ENCODE results near the gene KCNH4.
"Not testable (repeated sequence)": the region's sequence is repeated elsewhere in the genome, so short reads cannot be mapped to it uniquely, and the experiment has no call there.

KCNH4 gene

DNA sequence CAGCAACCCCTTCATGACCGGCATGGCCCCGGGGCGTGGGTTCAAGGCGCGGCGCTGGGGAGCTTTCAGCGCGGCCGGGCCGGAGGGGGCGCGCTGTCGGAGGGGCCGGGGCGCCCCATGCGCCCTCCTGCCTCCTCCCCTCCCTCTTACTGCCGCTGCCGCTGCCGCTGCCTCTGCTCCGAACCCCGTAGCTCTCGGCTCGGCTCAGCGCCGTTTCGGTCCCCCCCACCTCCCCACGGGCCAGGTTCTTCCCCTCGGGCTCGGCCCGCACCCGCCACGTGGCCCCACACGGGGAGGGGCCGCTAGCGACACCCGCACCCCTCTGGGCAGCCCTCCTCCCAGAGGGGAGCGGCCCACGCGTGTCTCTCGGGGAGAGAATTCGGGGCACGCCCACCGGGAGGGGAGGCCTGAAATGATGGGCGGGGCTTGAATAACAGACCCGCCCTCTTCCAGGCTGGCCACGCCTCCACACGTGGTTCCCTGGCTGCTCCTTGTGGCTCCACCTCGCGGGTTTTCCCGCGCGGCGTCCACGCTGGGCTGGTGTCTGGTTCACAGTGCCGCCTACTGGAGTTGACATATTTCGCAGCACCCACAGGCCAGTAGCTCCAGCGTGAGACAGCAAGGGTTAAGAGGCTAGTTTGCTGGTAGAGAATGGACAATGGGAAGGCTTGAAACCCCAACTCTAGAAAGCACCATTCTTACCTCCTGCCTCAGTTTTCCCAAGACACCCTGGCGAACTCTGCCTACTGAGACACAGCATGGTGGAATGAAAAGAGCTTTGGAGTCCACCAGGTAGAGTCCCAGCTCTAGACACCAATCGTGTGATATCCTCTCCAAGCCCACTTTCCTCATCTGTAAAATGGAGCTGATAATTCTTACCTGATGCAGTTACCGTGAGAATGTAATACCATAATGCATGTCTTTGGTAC is at the start of gene KCNH4:
KCNH4 (minus strand) TSS at position 221 of the 929 bp plus-strand sequence; CDS start at position 24, 197 bp downstream.
- DNase-seq: peak; percentile 93

DNA sequence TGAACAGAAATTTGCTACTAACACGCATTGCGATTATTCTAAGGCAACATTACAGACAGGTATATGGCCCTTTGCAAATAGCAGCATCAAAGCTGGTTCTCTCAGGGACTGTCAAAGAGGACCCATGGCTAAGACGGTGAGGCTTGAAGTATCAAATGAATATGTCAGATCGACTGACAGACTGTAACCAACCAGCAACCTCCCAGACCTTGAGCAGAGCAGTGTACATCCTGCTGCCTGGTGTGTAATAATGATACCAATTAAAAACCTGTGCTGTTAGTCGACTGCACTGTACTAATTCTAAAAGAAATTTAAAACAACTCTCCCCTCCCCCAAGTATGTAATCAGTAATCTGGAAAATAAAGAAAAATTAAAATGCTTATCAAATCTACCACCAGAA is 49.3 kb upstream of the KCNH4 start:
- no peak for DNase-seq

DNA sequence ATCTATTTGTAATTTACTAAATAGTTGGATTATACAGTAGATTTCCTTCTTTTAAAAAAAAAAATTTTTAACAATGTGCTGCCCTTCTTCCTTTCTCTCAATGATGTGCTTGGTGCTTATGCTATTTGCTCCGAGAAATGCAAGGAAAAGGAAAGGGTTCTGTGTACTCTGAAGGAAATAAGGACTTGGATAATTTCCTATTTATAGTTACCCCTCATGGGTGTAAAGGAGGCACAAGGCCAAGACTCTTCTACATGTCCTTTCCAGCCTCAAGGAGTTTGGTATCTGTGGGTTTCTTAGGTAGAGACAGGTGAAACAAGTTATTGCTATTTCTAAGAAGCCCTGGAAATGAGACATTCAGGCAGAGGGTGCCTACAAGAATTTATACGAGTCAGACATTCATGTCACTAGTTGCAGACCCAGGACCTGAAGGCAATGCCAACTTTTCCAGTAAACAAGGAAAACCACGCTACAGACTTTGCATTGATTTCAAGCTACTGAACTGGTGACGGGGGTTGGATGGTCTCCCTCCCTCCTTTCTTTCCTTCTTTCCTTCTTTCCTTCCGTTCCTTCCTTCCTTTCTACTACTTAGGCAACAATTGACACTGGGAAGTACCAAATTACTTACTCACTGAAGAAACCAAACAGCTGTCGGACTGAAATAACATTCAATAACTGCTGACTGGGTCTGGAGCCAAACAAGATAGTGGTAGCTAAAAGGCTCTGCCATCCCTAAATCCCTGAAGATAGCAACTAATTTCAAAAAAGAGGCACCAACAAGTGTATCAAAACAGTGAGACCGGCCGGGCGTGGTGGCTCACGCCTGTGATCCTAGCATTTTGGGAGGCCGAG is 47.1 kb upstream of the KCNH4 start:
- DNase-seq: no peak

DNA sequence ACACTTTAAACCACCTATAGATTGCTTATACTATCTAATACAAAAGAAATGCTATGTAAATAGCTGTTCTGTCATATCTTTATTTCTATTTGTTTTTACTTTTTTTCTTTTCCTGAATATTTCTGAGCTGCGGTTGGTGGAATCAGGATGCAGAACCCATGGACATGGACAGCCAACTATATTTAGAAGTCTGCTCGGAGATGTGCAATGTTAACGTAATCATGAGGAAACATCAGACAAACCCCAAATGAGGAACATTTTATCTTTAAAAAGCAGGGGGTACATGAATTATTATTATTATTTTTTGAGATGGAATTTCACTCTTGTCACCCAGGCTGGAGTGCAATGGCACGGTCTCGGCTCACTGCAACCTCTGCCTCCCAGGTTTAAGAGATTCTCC is 44.7 kb upstream of the KCNH4 start:
- DNase-seq: peak; percentile 57

DNA sequence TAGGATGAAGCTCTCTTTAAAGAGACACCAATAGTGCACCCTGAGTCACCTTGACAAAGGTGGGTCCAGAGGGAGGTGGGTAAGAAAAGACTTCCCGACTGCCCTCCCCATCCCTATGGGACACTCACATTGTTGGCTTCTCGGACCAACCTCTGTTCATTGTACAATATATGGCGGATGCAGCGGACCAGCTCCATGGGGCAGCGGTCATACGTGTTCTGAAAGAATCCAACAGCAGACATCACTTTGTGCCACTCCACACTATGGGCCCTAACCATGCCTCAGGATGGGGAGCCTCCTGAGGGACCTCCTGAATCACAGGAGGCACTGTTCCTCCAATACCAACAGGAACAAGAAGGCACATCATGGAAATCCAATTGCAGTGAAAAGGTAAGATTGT is 43.7 kb upstream of the KCNH4 start:
- DNase-seq: no peak

DNA sequence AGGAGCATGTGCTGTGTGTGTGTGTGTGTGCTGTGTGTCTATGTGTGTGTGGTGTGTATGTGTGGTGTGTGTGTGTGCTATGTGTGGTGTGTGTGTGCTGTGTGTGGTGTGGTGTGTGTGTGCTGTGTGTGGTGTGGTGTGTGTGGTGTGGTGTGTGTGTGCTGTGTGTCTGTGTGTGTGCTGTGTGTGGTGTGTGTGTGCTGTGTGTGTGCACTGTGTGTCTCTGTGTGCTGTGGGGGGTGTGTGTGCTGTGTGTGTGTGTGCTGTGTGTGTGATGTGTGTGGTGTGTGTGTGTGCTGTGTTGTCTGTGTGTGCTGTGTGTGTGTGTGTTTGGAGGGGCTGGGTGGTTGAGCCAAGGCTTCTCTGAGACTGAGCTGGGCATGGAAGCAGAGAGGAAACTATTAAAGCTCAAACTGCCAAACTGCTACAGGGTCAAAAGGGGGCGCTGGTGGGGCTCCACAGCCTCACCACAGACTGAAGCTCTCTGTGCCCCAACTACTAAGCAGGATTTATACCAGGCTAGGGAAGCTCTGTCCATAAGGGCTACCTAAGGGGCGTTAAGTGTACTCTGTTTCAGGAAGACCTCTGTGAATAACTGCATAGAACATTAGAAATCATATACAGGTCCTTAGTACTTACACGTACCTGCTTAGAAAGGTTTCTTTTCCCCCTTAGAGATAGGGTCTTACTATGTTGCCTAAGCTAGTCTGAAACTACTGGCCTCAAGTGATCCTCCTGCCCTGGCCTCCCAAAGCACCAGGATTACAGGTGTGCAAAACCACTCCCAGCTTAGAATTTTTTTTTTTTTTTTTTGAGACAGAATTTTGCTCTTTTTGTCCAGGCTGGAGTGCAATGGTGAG is 41.2 kb upstream of the KCNH4 start:
- DNase-seq: peak; percentile 90

DNA sequence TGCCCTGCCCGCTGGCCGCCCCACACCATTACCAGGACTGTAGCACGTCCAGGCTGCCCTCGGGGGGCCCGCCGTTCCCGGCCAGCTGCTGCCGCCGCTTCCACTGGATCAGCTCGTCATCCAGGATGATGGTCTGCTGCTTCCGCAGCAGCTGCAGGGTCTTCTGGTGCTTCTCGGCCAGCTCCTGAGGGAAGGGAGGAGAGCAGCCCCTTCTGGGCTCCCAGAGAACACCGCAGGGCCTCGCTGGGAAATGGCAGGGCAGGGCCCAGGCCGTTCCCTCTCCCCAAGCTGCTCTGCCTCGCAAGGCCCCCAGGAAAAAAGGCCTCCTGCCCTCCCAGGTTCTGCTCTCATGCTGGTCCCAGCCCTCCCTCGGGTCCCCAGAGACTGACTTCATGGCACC is 38.3 kb upstream of the KCNH4 start:
- DNase-seq: not testable (repeated sequence)

DNA sequence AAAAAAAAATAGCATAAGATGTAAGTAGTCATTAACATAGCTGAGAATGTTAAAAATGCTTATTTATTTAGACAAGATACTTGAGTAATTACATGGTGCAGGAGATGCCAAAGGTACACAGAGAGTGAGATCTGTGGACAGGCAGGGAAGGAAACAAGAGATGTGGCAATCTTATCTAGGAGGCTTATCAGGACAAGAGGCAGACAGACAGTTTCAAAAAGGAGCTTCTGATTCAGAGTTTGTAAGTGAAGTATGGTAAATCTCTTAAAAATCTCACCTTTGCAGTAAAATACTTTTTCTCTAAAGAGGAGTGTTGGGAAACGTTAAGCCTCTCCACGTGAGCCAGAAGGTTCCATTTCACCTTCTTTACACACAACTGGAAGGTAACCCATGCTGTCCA is 33.2 kb upstream of the KCNH4 start:
- peak; percentile 40 for DNase-seq

DNA sequence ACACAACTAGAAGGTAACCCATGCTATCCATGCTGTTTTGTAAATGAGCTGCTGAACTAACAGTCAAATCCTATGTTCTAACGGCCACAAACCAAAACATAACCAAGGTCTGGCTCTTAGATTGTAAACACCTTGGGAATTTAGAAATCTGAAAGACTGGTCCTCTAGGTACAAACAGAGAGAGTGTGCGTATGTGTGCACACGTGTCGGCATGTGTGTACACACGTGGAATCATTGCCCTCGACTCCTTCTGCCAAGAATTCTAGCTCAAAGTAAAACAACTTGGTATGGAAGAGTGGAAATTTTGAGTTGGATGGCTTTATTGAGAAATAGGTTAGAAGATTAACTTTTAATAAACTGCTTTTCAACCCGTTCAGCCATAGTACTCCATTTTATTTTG is 31.4 kb upstream of the KCNH4 start:
- DNase-seq: no peak

DNA sequence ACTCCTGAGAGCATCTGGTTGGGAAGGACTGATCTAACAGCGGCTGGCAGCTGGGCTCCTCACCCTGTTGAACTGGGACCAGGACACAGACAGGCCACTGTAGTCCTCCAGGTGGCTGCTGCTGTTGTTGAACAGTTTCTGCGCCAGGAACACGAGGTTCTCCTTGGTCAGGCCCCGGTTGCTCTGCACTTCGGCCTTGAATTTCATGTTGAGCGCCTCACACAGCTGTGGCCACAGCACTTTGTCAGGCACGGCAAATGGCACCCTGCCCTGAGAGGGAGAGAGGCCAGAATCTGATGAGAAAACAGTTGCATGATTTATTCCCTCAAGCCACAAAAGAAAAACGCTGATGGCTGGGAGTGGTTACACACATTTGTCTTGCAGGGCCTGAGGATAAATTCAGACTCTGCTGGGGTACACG is 31.0 kb upstream of the KCNH4 start:
- not testable (repeated sequence) for DNase-seq

DNA sequence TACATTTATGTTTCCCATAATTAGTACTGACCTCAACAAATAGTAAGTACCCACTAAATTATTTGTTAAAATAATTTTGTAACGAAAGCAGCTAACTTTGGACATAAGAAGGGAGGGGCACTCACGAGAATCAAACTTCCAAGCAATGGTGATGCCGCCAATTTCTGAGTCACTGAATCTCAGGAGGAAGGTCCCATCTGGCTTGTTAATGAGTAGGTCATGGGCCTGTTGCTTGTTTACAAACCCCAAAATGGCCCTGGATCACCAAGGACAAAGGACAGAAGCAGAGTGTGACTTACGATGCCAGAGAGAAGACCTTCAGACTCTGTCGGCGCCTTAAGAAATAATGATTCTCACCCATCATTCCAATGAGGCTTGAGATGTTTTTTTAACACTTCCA is 29.1 kb upstream of the KCNH4 start:
- no peak for DNase-seq

DNA sequence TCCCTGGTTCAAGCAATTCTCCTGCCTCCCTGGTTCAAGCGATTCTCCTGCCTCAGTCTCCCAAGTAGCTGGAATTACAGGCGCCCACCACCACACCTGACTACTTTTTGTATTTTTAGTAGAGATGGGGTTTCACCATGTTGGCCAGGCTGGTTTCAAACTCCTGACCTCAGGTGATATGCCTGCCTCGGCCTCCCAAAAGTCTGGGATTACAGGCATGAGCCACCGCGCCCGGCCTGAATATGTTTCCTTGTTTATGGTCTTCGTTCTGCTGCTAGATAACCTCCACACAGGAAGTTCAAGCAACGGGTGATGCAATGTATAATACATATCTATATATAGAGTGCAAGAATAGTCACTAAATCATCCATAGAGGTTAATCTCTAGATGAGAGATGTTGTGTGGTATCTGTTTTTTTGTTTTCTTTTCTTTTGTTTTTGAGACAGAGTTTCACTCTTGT is 25.2 kb upstream of the KCNH4 start:
- not testable (repeated sequence) for DNase-seq

DNA sequence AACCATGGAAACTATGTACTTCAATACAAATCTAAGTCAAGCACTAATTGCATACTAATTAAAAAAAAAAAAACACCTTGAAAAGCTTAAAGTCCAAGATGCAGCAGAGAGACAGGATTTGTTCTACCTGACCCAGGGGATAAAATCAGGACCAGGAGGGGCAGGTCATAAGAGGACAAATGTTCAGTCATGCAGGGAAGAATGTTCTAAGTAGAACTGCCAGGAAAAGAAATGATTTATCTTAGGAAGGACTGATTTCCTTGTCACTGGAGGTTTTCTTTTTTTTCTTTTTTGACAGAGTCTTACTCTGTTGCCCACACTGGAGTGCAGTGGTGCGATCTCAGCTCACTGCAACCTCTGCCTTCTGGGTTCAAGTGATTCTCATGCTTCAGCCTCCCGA is 22.4 kb upstream of the KCNH4 start:
- DNase-seq: no peak

DNA sequence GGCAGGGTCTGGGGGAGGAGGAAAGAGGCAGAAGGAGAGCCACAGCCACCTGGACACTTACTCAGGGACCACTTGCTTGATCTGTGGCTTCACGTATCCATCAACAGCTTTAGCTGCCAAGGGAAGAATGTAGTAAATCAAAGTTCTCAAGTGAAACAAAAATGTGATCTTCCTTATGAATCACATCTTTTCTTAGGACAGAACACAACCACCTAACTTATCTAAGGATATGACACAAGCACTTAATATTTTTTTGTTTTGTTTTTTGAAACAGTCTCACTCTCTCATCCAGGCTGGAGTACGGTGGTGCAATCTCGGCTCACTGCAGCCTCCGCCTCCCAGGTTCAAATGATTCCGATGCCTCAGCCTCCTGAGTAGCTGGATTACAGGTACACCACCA is 21.8 kb upstream of the KCNH4 start:
- DNase-seq: no peak

DNA sequence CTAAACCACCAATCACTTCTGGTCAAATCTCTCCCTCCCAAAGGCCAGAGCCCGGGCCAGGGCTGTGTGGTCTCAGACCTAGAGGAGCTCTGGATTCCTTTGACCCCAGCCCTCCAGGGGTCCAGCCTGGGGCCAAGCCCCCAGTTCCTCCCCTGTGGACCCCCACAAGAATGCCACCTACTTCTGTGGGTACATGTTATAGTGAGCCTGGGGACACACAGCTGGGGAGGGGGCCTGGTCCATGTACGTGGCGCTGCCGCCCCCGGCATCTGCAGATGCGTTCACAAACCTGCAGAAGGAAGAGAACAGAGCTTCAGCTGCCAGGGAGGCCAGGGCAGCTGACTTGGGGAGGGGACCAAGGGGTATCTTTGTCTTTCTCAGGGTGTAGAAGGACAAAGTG is 21.2 kb upstream of the KCNH4 start:
- no peak for DNase-seq

DNA sequence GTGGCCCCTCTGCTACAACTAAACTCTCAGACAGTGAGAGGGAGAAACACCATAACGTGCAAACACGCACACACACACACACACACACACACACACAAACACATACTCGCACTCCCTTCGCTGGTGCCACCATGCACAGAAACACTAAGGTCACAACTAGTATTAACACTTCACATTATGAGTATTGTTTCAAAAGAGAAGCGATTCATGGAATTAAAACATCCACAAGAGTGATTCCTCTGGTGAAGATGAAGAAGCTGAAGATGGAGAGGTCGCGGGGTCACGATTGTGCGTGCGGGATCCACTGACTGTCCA is 20.5 kb upstream of the KCNH4 start:
- DNase-seq: no peak

DNA sequence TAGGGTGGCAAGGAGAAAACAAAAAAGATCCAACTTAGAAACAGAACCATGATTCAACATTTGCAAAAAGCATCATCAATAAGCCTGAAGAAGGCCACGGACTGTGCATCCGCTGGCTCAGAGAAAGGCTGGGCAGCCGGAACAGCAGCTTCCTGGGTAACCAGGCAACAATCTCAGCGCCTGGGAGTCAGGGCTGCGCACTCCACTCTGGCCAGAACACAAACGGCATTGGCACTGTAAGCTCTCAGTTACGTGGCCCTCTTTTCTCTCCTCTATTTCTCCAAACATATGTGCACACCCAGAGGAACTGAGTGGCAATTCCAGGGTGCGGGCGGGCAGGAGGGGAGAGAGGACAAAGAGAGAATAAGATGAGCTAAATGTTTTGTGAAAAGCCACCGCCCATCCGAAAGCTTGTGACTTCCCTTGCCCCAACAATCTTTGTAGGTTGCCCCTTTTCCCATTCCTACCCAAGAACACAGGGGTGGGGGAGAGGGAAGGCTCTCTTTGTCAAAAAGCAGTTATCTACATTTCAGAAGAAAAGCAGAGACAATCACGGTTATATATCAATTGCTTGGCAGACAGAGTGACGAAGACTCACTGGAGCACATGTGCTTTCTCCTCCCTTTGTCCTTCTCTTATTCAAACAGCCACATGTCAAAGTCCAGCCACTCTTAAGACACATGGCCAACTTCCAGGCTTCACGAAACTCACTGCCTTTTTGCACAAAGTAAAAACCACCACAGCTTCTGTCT is 19.9 kb upstream of the KCNH4 start:
- peak; percentile 41 for DNase-seq

DNA sequence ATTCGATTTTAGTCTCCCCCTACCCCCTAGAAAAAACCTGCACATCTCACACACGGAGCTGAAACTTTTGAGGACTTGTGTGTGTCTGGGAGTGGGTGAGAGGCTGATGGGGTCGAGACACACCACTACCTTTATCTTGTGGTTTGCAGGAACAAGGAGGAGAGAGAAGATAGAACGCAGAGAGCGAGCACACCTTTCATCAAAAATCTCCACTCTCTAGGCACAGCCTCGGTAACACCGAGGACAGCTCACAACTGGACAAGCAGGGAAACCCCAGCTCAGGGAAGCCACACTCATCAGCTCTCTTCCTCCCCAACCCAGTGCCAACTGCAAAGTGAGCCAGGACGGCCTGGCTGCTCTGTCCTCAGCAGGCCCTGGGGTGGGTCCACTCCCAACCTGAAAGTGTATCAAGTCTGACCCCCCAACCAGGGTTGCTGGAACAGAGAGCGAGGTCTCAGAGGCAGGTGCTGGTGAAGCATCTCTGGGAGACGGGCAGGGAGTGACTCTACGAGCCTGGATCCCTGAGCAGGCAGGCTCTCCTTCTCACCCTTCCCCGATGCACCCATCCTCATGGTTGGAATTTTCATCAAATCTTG is 18.6 kb upstream of the KCNH4 start:
- peak; percentile 35 for DNase-seq

DNA sequence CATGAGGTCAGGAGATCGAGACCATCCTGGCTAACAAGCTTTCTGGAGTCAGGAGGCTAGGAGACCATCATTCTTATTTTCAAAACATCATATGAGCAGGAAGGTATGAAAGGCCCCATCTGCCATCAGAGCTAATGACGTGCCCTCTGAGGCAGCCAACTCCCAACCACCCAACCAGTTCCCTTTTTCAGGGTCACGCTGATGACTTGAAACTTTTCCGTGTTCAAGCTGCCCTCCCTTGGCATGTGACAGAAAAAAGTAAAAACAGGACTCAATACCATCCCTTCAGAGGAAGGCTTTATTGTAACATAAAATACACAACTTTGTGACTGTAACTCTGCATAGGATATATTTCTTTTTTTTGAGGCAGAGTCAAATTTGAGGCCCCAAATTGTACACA is 18.0 kb upstream of the KCNH4 start:
- DNase-seq: peak; percentile 89

DNA sequence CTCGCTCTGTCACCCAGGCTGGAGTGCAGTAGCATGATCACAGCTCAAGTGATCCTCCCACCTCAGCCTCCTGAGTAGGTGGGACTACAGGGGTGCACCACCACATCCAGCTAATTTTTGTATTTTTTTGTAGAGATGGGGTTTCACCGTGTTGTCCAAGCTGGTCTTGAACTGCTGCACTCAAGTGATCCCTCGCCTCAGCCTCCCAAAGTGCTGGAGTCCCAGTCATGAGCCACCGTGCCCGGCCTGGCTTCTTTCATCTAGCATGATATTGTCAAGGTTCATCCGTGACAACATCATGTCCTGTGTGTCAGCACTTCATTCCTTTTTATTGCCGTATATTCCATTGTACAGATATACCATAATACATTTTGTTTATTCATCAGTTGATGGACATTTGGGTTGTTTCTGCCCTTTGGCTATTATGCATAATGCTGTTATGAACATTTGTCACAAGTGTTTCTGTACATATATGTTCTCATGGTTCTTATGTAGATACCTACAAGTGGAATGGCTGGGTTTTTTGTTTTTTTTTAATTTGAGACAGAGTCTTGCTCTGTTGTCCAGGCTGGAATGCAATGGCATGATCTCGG is 16.7 kb upstream of the KCNH4 start:
- DNase-seq: no peak
